ENCODE measurements around the gene FMNL3. TPM values are rescaled to one million over a fixed set of nuclear protein-coding genes. Genes with fewer than 3 reads are reported as not detected.
"Not testable (repeated sequence)": the region's sequence is repeated elsewhere in the genome, so short reads cannot be mapped to it uniquely, and the experiment has no call there.

Gene FMNL3
- 5.6 TPM for polyA plus RNA-seq

GRCh38 chr12:49707128-49707811, at the start of gene FMNL3:
Gene FMNL3, minus strand, starts transcription at chr12:49707405. Its CDS starts 225 bp downstream, at chr12:49707180.
- Mint-ChIP-seq H3K9me3 (no peaks in the 10 kb centered on the region), H3K27ac (peak within 1 kb of the TSS; percentile 78 to 91 (median 81)), H3K36me3 (no peaks in the 10 kb centered on the region), H3K4me3 (peak within 1 kb of the TSS; percentile 88 to 97 (median 92)), H3K27me3 (peaks cover 5% of the 10 kb centered on the region), H3K4me1 (peaks cover 27 to 40% (median 38%) of the 10 kb centered on the region in 3 donors)

GRCh38 chr12:49750996-49751393, 43.8 kb upstream of the FMNL3 start:
- Mint-ChIP-seq H3K27ac (peak overlapping the region; percentile 3 to 91 (median 18)), H3K27me3 (no peaks in the 10 kb centered on the region), H3K4me1 (peaks cover 70 to 79% (median 72%) of the 10 kb centered on the region in 3 donors), H3K9me3 (no peaks in the 10 kb centered on the region), H3K4me3 (peak overlapping the region in 3 of 4 donors; percentile 36 to 76 (median 60)), H3K36me3 (peaks cover 2% of the 10 kb centered on the region)

GRCh38 chr12:49750027-49750995, 43.1 kb upstream of the FMNL3 start:
- Mint-ChIP-seq H3K9me3 (no peaks in the 10 kb centered on the region), H3K4me1 (peaks cover 67 to 77% (median 70%) of the 10 kb centered on the region in 3 donors), H3K36me3 (peaks cover 2% of the 10 kb centered on the region), H3K4me3 (peak overlapping the region; percentile 4 to 76 (median 48)), H3K27ac (peak overlapping the region; percentile 18 to 91 (median 46)), H3K27me3 (no peaks in the 10 kb centered on the region)

- Mint-ChIP-seq H3K4me3 (peak overlapping the region in 2 of 4 donors; percentile 46 to 74), H3K27me3 (no peaks in the 10 kb centered on the region), H3K4me1 (peaks cover 67 to 78% (median 67%) of the 10 kb centered on the region in 3 donors), H3K36me3 (peaks cover 5% of the 10 kb centered on the region), H3K27ac (peak overlapping the region in 1 of 3 donors; percentile 42), H3K9me3 (no peaks in the 10 kb centered on the region)
Measured at GRCh38 chr12:49748800-49749199, 41.6 kb upstream of the FMNL3 start.

- Mint-ChIP-seq H3K4me1 (peaks cover 67 to 78% (median 69%) of the 10 kb centered on the region in 3 donors), H3K9me3 (no peaks in the 10 kb centered on the region), H3K36me3 (peaks cover 5% of the 10 kb centered on the region), H3K27me3 (no peaks in the 10 kb centered on the region), H3K4me3 (peak overlapping the region in 2 of 4 donors; percentile 46 to 47), H3K27ac (peak overlapping the region in 2 of 3 donors; percentile 14 to 41)
Measured at GRCh38 chr12:49748306-49748705, 41.1 kb upstream of the FMNL3 start.

- Mint-ChIP-seq H3K4me3 (peak overlapping the region in 3 of 4 donors; percentile 2 to 88 (median 75)), H3K36me3 (peaks cover 8% of the 10 kb centered on the region), H3K27ac (peak overlapping the region in 2 of 3 donors; percentile 9 to 75), H3K27me3 (no peaks in the 10 kb centered on the region), H3K9me3 (no peaks in the 10 kb centered on the region), H3K4me1 (peaks cover 46 to 54% (median 50%) of the 10 kb centered on the region in 3 donors)
Measured at GRCh38 chr12:49744363-49744885, 37.2 kb upstream of the FMNL3 start.

GRCh38 chr12:49741882-49742620, 34.8 kb upstream of the FMNL3 start:
- H3K36me3 Mint-ChIP-seq, result peaks cover 8% of the 10 kb centered on the region
- no peaks in the 10 kb centered on the region for H3K27me3 Mint-ChIP-seq
- H3K4me1 Mint-ChIP-seq, result peaks cover 35 to 36% (median 35%) of the 10 kb centered on the region in 3 donors
- no peaks in the 10 kb centered on the region for H3K9me3 Mint-ChIP-seq
- peak overlapping the region; percentile 88 to 99 (median 98) for H3K4me3 Mint-ChIP-seq
- peak overlapping the region; percentile 93 to 100 (median 99) for H3K27ac Mint-ChIP-seq

- Mint-ChIP-seq H3K4me3 (peak within 1 kb of the TSS; percentile 88 to 99 (median 98)), H3K27ac (peak within 1 kb of the TSS; percentile 93 to 100 (median 99)), H3K4me1 (peaks cover 27 to 29% (median 27%) of the 10 kb centered on the region in 3 donors), H3K9me3 (no peaks in the 10 kb centered on the region), H3K27me3 (no peaks in the 10 kb centered on the region), H3K36me3 (peaks cover 6% of the 10 kb centered on the region)
Measured at GRCh38 chr12:49740930-49741881, 34.0 kb upstream of the FMNL3 start, which contains the start of gene TMBIM6. Gene TMBIM6, plus strand, starts transcription at chr12:49741557. Its CDS starts 10,937 bp downstream, at chr12:49752494.

GRCh38 chr12:49740277-49740676, 33.1 kb upstream of the FMNL3 start:
- Mint-ChIP-seq H3K27ac (peak overlapping the region in 1 of 3 donors; percentile 39), H3K4me1 (peaks cover 26 to 29% (median 27%) of the 10 kb centered on the region in 3 donors)
- H3K27me3 Mint-ChIP-seq, H3K9me3 Mint-ChIP-seq, H3K36me3 Mint-ChIP-seq, H3K4me3 Mint-ChIP-seq: not testable (repeated sequence)

- not testable (repeated sequence) for H3K4me3 Mint-ChIP-seq, H3K36me3 Mint-ChIP-seq, H3K9me3 Mint-ChIP-seq, H3K27me3 Mint-ChIP-seq, H3K27ac Mint-ChIP-seq
- peaks cover 12 to 16% (median 15%) of the 10 kb centered on the region in 3 donors for H3K4me1 Mint-ChIP-seq
Measured at GRCh38 chr12:49738721-49739120, 31.5 kb upstream of the FMNL3 start.

GRCh38 chr12:49734900-49735299, 27.7 kb upstream of the FMNL3 start:
- not testable (repeated sequence) for H3K9me3 Mint-ChIP-seq

GRCh38 chr12:49733219-49734017, 26.2 kb upstream of the FMNL3 start:
- Mint-ChIP-seq H3K4me3 (no peak overlapping the region), H3K9me3 (peaks cover 0 to 8% (median 7%) of the 10 kb centered on the region in 3 donors), H3K4me1 (no peaks in the 10 kb centered on the region), H3K36me3 (no peaks in the 10 kb centered on the region), H3K27ac (no peak overlapping the region), H3K27me3 (no peaks in the 10 kb centered on the region)

More at GRCh38 chr12:49734900-49735299, 27.7 kb upstream of the FMNL3 start:
- H3K36me3 Mint-ChIP-seq, H3K4me1 Mint-ChIP-seq, H3K27ac Mint-ChIP-seq, H3K27me3 Mint-ChIP-seq: not testable (repeated sequence)
- H3K4me3 Mint-ChIP-seq, result peak overlapping the region in 1 of 4 donors; percentile 86
